ENCODE results near the gene UBA7. TPM values are rescaled to one million over a fixed set of nuclear protein-coding genes. Genes with fewer than 3 reads are reported as not detected.

Gene UBA7
- total and polyA plus RNA-seq, 2 of the 8 experiments (the other 6 are each of a cell fraction or from before 2014, with no cell fraction given) = 0.34 to 0.65 TPM

GRCh38 chr3:49792371-49793150, 21.2 kb downstream of the UBA7 start (continued):
- TF ChIP-seq RXRA (IDR thresholded peaks at IDR 0.05; ENCODE audit: insufficient read depth, low read depth, low read length) (no peak), RNF2 (IDR thresholded peaks at IDR 0.05; ENCODE audit: borderline replicate concordance, low read depth, low read length, missing control alignments, poor library complexity, severe bottlenecking) (no peak)
